K562 (cell line): ENCODE results near the gene RECQL5. TPM values are rescaled to one million over a fixed set of nuclear protein-coding genes. Genes with fewer than 3 reads are reported as not detected.

Experiments used
- ATAC-seq: fragments of 200-7000 bp; cut with Tn5 transposase; 3 replicates; pipeline ENCODE4 v1.9.1; 2020; ENCODE audit warnings: moderate library complexity
- BruUV-seq: library from RNA; stranded (reverse); fragments of 400-500 nt; replicated peaks from 2 replicates; lab custom pipeline; 2021; lab: Mats Ljungman, UMichigan
- CTCF ChIA-PET: fragments of 300-600 bp; formaldehyde crosslinking; extraction: SDS; loops from one replicate; lab custom pipeline; 2021; ENCODE audit warnings: low intra/inter-chr PET ratio; lab: Yijun Ruan, JAX
- POLR2A ChIA-PET: fragments of 300-600, 350-650 bp; sonication (Branson Sonifier 250); formaldehyde crosslinking; extraction: SDS; loops from one replicate; lab custom pipeline; 2021; ENCODE audit warnings: antibody characterized with exemption, inconsistent platforms; lab: Yijun Ruan, JAX
- DNase-seq, 4 experiments: peaks; one replicate each; pipeline versions ENCODE4 v3.0.0 to v3.0.0-alpha.2; 2011 to 2018; ENCODE audit warnings: low spot score in 3 of 4, mixed read lengths in 3 of 4; ENCODE audit errors: extremely low read depth in 1 of 4
- FAIRE-seq: peaks from 2 replicates; lab custom pipeline; 2011; peaks lifted over from hg19 to GRCh38; lab: Jason Lieb, UNC
- H2AFZ ChIP-seq: 2 replicates; pipeline ENCODE4 v1.6.0; 2011; ENCODE audit warnings: low read depth, low read length, control low read depth, inconsistent platforms
- H3K27ac ChIP-seq: fragments of 200-600 bp; 3 replicates; pipeline ENCODE4 v1.8.0; 2011; ENCODE audit warnings: low read depth, mild to moderate bottlenecking, control low read depth, inconsistent platforms, low read length, moderate library complexity, mixed read lengths; ENCODE audit errors: extremely low read depth
- H3K27me3 ChIP-seq, 2 experiments: fragments of 300-600 bp in 1 of 2; 2 replicates in 1 of 2; 3 replicates in 1 of 2; pipeline versions ENCODE4 v1.6.0 to v1.8.0; 2011; ENCODE audit warnings: inconsistent platforms in 2 of 2, low read length in 2 of 2, mild to moderate bottlenecking in 1 of 2, mixed read lengths in 1 of 2, moderate library complexity in 1 of 2; ENCODE audit not compliant: control insufficient read depth in 2 of 2, insufficient read depth in 2 of 2
- H3K36me3 ChIP-seq: fragments of 300-600 bp; 3 replicates; pipeline ENCODE4 v1.8.0; 2011; ENCODE audit warnings: mild to moderate bottlenecking, low read length, inconsistent platforms; ENCODE audit not compliant: control insufficient read depth, insufficient read depth
- H3K4me1 ChIP-seq, 2 experiments: fragments of 200-600 bp in 1 of 2; replicated peaks in 1 of 2; 2 replicates in 1 of 2; 3 replicates in 1 of 2; pipeline versions ENCODE4 v1.5.1 to v1.8.0; 2011; ENCODE audit warnings: inconsistent platforms in 2 of 2, low read length in 2 of 2, mild to moderate bottlenecking in 1 of 2, mixed read lengths in 1 of 2, moderate library complexity in 1 of 2; ENCODE audit not compliant: control insufficient read depth in 2 of 2, insufficient read depth in 2 of 2
- H3K4me2 ChIP-seq: 2 replicates; pipeline ENCODE4 v1.6.1; 2011; ENCODE audit warnings: low read length, control low read depth, inconsistent platforms, mixed read lengths; ENCODE audit not compliant: insufficient read depth
- H3K4me3 ChIP-seq: fragments of 200-600 bp; sonication (generic), shearing (Covaris generic); 2 replicates; pipeline ENCODE4 v1.5.1; 2016; ENCODE audit warnings: control low read depth, inconsistent platforms
- H3K79me2 ChIP-seq: fragments of 200-600 bp; 3 replicates; pipeline ENCODE4 v1.8.0; 2011; ENCODE audit warnings: low read length, inconsistent platforms; ENCODE audit not compliant: control insufficient read depth, insufficient read depth
- H3K9ac ChIP-seq, 2 experiments: 2 replicates each; pipeline versions ENCODE4 v1.6.0 to v1.6.1; 2011; ENCODE audit warnings: low read depth in 2 of 2, low read length in 2 of 2, control low read depth in 1 of 2, inconsistent platforms in 1 of 2, mild to moderate bottlenecking in 1 of 2, mixed read lengths in 1 of 2; ENCODE audit not compliant: insufficient read depth in 1 of 2
- H3K9me1 ChIP-seq: one replicate; pipeline ENCODE4 v1.6.0; 2011; ENCODE audit warnings: inconsistent platforms, mild to moderate bottlenecking, low read length, moderate library complexity; ENCODE audit not compliant: control insufficient read depth, insufficient read depth
- H3K9me3 ChIP-seq: replicated peaks from 2 replicates; pipeline ENCODE4 v1.5.1; 2011; ENCODE audit warnings: low read depth, low read length, inconsistent platforms; ENCODE audit not compliant: control insufficient read depth, insufficient read depth
- H4K20me1 ChIP-seq: replicated peaks from 2 replicates; pipeline ENCODE4 v1.6.1; 2011; ENCODE audit warnings: low read length, inconsistent platforms, mixed read lengths; ENCODE audit not compliant: control insufficient read depth, insufficient read depth
- CBFA2T2 ChIP-seq: fragments of 450-650 bp; conservative IDR thresholded peaks from 2 replicates; pipeline ENCODE4 v1.6.1; 2017; ENCODE audit warnings: mild to moderate bottlenecking
- ID3 ChIP-seq, 2 experiments: fragments of 250-450 bp in 1 of 2; fragments of 450-650 bp in 1 of 2; sonication (Bioruptor Pico) in 1 of 2; IDR thresholded peaks; 2 replicates each; pipeline versions ENCODE4 v1.6.1 to v1.8.0; 2016 to 2021; ENCODE audit warnings: mild to moderate bottlenecking in 2 of 2, moderate library complexity in 2 of 2, missing compliant biosample characterization in 1 of 2, missing genetic modification characterization in 1 of 2
- KDM5B ChIP-seq: fragments of 200-600 bp; sonication (generic); IDR thresholded peaks from 2 replicates; pipeline ENCODE4 v1.6.1; 2012; ENCODE audit warnings: low read depth, mild to moderate bottlenecking, moderate library complexity, low read length, control low read depth, inconsistent platforms; ENCODE audit not compliant: insufficient replicate concordance
- MAX ChIP-seq: sonication (generic); formaldehyde crosslinking; IDR thresholded peaks from 2 replicates; pipeline ENCODE4 v1.9.0; 2022; ENCODE audit warnings: mild to moderate bottlenecking, missing genetic modification reagents
- NFIC ChIP-seq: fragments of 450-650 bp; IDR thresholded peaks from 2 replicates; pipeline ENCODE4 v1.6.1; 2017; ENCODE audit warnings: mild to moderate bottlenecking, inconsistent platforms
- NFIX ChIP-seq: fragments of 250-450 bp; sonication (Bioruptor Pico); IDR thresholded peaks from 2 replicates; pipeline ENCODE4 v1.4.0; 2020; ENCODE audit warnings: low read depth, mild to moderate bottlenecking, moderate library complexity
- POLR2G ChIP-seq: fragments of 200-400 bp; formaldehyde crosslinking; IDR thresholded peaks from 2 replicates; pipeline ENCODE4 v1.6.1; 2017; ENCODE audit warnings: low read depth, mild to moderate bottlenecking, antibody characterized with exemption, low read length, moderate library complexity
- POLR3A ChIP-seq: IDR thresholded peaks from 2 replicates; pipeline ENCODE4 v1.6.1; 2011; ENCODE audit warnings: borderline replicate concordance, mild to moderate bottlenecking, moderate library complexity; ENCODE audit not compliant: insufficient read length, insufficient read depth; ENCODE audit errors: extremely low read depth
- SRSF7 ChIP-seq: fragments of 200-400 bp; formaldehyde crosslinking; optimal IDR thresholded peaks from 2 replicates; pipeline ENCODE3; 2017; ENCODE audit warnings: mild to moderate bottlenecking, low read depth, low read length
- STAG1 ChIP-seq: sonication (generic); formaldehyde crosslinking; IDR thresholded peaks from 2 replicates; pipeline ENCODE4 v1.5.0; 2020; ENCODE audit warnings: missing genetic modification reagents, borderline replicate concordance
- THAP12 ChIP-seq: fragments of 250-450 bp; sonication (Bioruptor Pico); IDR thresholded peaks from 2 replicates; pipeline ENCODE4 v1.9.0; 2021; ENCODE audit warnings: mild to moderate bottlenecking, inconsistent platforms
- ZHX1 ChIP-seq: fragments of 150-350 bp; conservative IDR thresholded peaks from 2 replicates; pipeline ENCODE4 v1.6.1; 2014; ENCODE audit warnings: low read length
- ZNF143 ChIP-seq: sonication (generic); formaldehyde crosslinking; IDR thresholded peaks from 2 replicates; pipeline ENCODE4 v1.9.0; 2022; ENCODE audit warnings: mild to moderate bottlenecking, missing genetic modification reagents
- WGBS: fragments of 100-300 bp; shearing (Covaris generic); methylation state at CpG from one replicate; pipeline ENCODE4 v1.1.6; 2016; ENCODE audit warnings: low coverage, mixed read lengths; ENCODE audit not compliant: insufficient coverage; ENCODE audit errors: missing lambda C conversion rate; 5-methylcytosine and 5-hydroxymethylcytosine counted together
- in situ Hi-C: fragments of 300-500 bp; cut with MboI; formaldehyde crosslinking; loops from 4 replicates; pipeline ENCODE4 v1.15.0; 2018; ENCODE audit warnings: inconsistent platforms, mixed read lengths
- intact Hi-C: fragments of 100-400 bp; cut with micrococcal nuclease; formaldehyde crosslinking; loops from 2 replicates; pipeline ENCODE4 v1.14.2; 2022
- polyA plus RNA-seq, 8 experiments: library from polyadenylated mRNA; depleted of rRNA in 4 of 8; stranded (reverse) in 5 of 8; unstranded in 3 of 8; fragments of >200 nt; fragmentation: Nextera tagmentation in 2 of 8; fragmentation: Illumina TruSeq in 1 of 8; extraction: Ambion mirVana in 2 of 8; extraction: Trizol in 1 of 8; gene quantifications; 2 replicates each; pipeline versions ENCODE4 v1.2.1 to v1.2.3, GENCODE V29; 2011 to 2014; ENCODE audit warnings: inconsistent platforms in 1 of 8, missing spikeins in 1 of 8
- total RNA-seq, 7 experiments: library from RNA; depleted of rRNA in 6 of 7; stranded (reverse); fragments of >200 nt in 6 of 7; fragmentation: Illumina TruSeq in 2 of 7; extraction: Trizol in 2 of 7; gene quantifications; 2 replicates each; pipeline versions ENCODE4 v1.2.1 to v1.2.3, GENCODE V29; 2011 to 2021; ENCODE audit warnings: low replicate concordance in 1 of 7

RECQL5 gene
- total and polyA plus RNA-seq, 9 of the 15 experiments (the other 6 are each of a cell fraction or from before 2014, with no cell fraction given): 4.1 to 34.8 (median 16.4) TPM

- H3K27me3 ChIP-seq: no peaks in the 10 kb centered on the region
- WGBS: 84% methylated on average over 9 of the region's 9 CpGs
- FAIRE-seq (no peak), ATAC-seq (no peak), DNase-seq (no peak)
- H3K36me3 ChIP-seq: peaks cover 3% of the 10 kb centered on the region; the same call in 1 of the 3 replicates
- H3K9me3 ChIP-seq: no peaks in the 10 kb centered on the region
- no peaks in the 10 kb centered on the region for H3K79me2 ChIP-seq
- in situ Hi-C loops (no loop called here), intact Hi-C loops (no loop called here)
- peak overlapping the region in 1 of 2 experiments; percentile 19; a peak in 2 of 4 replicates for H3K9ac ChIP-seq
- no peak overlapping the region; the same call in 2 of the 3 replicates for H3K27ac ChIP-seq
- 0 out of 2 replicates have a peak, but pooled peaks cover 6% of the 10 kb centered on the region for H4K20me1 ChIP-seq
- peaks cover under 1% of the 10 kb centered on the region for H3K9me1 ChIP-seq
- H3K4me3 ChIP-seq: no peak overlapping the region
- ChIA-PET POLR2A (interaction anchor here (0.6 to 1.7 kb wide), 5 partner anchors 8 to 18 kb away, joined by 3 to 11 read pairs (median 4); partner anchors contain the start of gene SMIM5), CTCF (no interaction called here)
- no peak for TF ChIP-seq THAP12 (CRISPR knock-in tag)
- no peak for TF ChIP-seq SRSF7
- no peak for TF ChIP-seq KDM5B
- no peak for TF ChIP-seq NFIC
- TF ChIP-seq ZHX1: no peak
- TF ChIP-seq NFIX (CRISPR knock-in tag): no peak
- no peak for TF ChIP-seq STAG1 (CRISPR knock-in tag)
- TF ChIP-seq MAX (CRISPR knock-in tag): no peak
- TF ChIP-seq CBFA2T2: no peak
- no peak for TF ChIP-seq ID3 (CRISPR knock-in tag; IDR thresholded peaks at IDR 0.05)
- no peak for TF ChIP-seq ID3 (tag; IDR thresholded peaks at IDR 0.05)
- TF ChIP-seq POLR3A: no peak
- TF ChIP-seq POLR2G: no peak
- no peak for TF ChIP-seq ZNF143
- no peak overlapping the region for H3K4me2 ChIP-seq
- peaks cover 15 to 36% of the 10 kb centered on the region in 2 experiments; a peak in 4 of 5 replicates for H3K4me1 ChIP-seq
- BruUV-seq: no TSS peak
- no peak overlapping the region for H2AFZ ChIP-seq
Measured at GRCh38 chr17:75641343-75641742, 25.6 kb downstream of the RECQL5 start.
